Activated CD4-positive, alpha-beta T cell treated with anti-CD3 and anti-CD28 coated beads, Interleukin-2, amount 10 ng/mL, durations not matched to agents 24 days and 14 days (primary cell): ENCODE measurements around the gene RNF166. TPM values are rescaled to one million over a fixed set of nuclear protein-coding genes. Genes with fewer than 3 reads are reported as not detected.

ENCODE experiments used
- DNase-seq: peaks from one replicate; pipeline ENCODE4 v3.0.0; 2022
- H3K27ac Mint-ChIP-seq: one replicate; pipeline ENCODE4 v1.8.0; 2022; ENCODE audit warnings: mild to moderate bottlenecking, mixed read lengths
- H3K27me3 Mint-ChIP-seq: one replicate; pipeline ENCODE4 v1.8.0; 2022; ENCODE audit warnings: mixed read lengths
- H3K36me3 Mint-ChIP-seq: one replicate; pipeline ENCODE4 v1.8.0; 2022; ENCODE audit warnings: low read depth, mild to moderate bottlenecking, mixed read lengths
- H3K4me1 Mint-ChIP-seq: one replicate; pipeline ENCODE4 v1.8.0; 2021; ENCODE audit warnings: mixed read lengths
- H3K4me3 Mint-ChIP-seq: one replicate; pipeline ENCODE4 v1.8.0; 2022; ENCODE audit warnings: mild to moderate bottlenecking, moderate library complexity, mixed read lengths
- H3K9me3 Mint-ChIP-seq: one replicate; pipeline ENCODE4 v1.8.0; 2021; ENCODE audit warnings: mixed read lengths
- intact Hi-C: fragments of 100-400 bp; cut with micrococcal nuclease; formaldehyde crosslinking; loops from one replicate; pipeline ENCODE4 v1.15.1; 2023
- total RNA-seq: library from RNA; stranded (reverse); gene quantifications from 2 replicates; pipeline ENCODE4 v1.2.3, GENCODE V29; 2022

Gene RNF166
- total RNA-seq, 1 donor from 2014 or later, result 47.3 TPM

GRCh38 chr16:88653101-88653500 lies 53.1 kb downstream of the RNF166 start:
- H3K4me1 Mint-ChIP-seq, result peaks cover 15% of the 10 kb centered on the region
- H3K27me3 Mint-ChIP-seq, result no peaks in the 10 kb centered on the region
- no peak overlapping the region for H3K4me3 Mint-ChIP-seq
- no peak overlapping the region for H3K27ac Mint-ChIP-seq
- DNase-seq, result no peak
- intact Hi-C loops, result loop anchor here (5.0 kb wide), 1 partner anchor 129 kb away; no protein-coding TSS in a partner anchor
- H3K36me3 Mint-ChIP-seq, result peaks cover 19% of the 10 kb centered on the region
- H3K9me3 Mint-ChIP-seq, result no peaks in the 10 kb centered on the region

GRCh38 chr16:88652762-88653063 lies 53.5 kb downstream of the RNF166 start:
- Mint-ChIP-seq H3K9me3 (no peaks in the 10 kb centered on the region), H3K4me1 (peaks cover 15% of the 10 kb centered on the region), H3K4me3 (no peak overlapping the region), H3K27ac (no peak overlapping the region), H3K36me3 (peaks cover 19% of the 10 kb centered on the region), H3K27me3 (no peaks in the 10 kb centered on the region)
- no peak for DNase-seq
- intact Hi-C loops, result loop anchor here (5.0 kb wide), 1 partner anchor 130 kb away; no protein-coding TSS in a partner anchor

GRCh38 chr16:88651989-88652761 lies 54.0 kb downstream of the RNF166 start:
- Mint-ChIP-seq H3K27me3 (no peaks in the 10 kb centered on the region), H3K27ac (peak overlapping the region; percentile 96), H3K36me3 (peaks cover 19% of the 10 kb centered on the region), H3K4me1 (peaks cover 15% of the 10 kb centered on the region), H3K9me3 (no peaks in the 10 kb centered on the region), H3K4me3 (peak overlapping the region; percentile 48)
- intact Hi-C loops, result loop anchor here (1.0 to 5.0 kb wide), 7 partner anchors 11 to 130 kb away; partner anchors contain the start of genes MVD and ZC3H18
- no peak for DNase-seq

- Mint-ChIP-seq H3K36me3 (peaks cover 19% of the 10 kb centered on the region), H3K9me3 (no peaks in the 10 kb centered on the region), H3K27ac (peak overlapping the region; percentile 96), H3K4me3 (peak overlapping the region; percentile 90), H3K4me1 (peaks cover 15% of the 10 kb centered on the region), H3K27me3 (no peaks in the 10 kb centered on the region)
- intact Hi-C loops, result loop anchor here (1.0 to 5.0 kb wide), 7 partner anchors 12 to 131 kb away; partner anchors contain the start of genes MVD and ZC3H18
- peak; percentile 94 for DNase-seq
These were observed 54.8 kb downstream of the RNF166 start for GRCh38 chr16:88651276-88651988.

GRCh38 chr16:88650749-88651275 lies 55.4 kb downstream of the RNF166 start, which contains the start of gene CYBA:
CYBA (minus strand) TSS chr16:88651053; CDS start chr16:88651013, 40 bp downstream.
- intact Hi-C loops, result loop anchor here (1.0 to 5.0 kb wide), 7 partner anchors 12 to 131 kb away; partner anchors contain the start of genes MVD and ZC3H18
- Mint-ChIP-seq H3K9me3 (no peaks in the 10 kb centered on the region), H3K36me3 (peaks cover 17% of the 10 kb centered on the region), H3K4me1 (peaks cover 15% of the 10 kb centered on the region), H3K27ac (peak within 1 kb of the TSS; percentile 96), H3K4me3 (peak within 1 kb of the TSS; percentile 90), H3K27me3 (no peaks in the 10 kb centered on the region)
- DNase-seq, result peak; percentile 97

- peaks cover 18% of the 10 kb centered on the region for H3K36me3 Mint-ChIP-seq
- no peaks in the 10 kb centered on the region for H3K9me3 Mint-ChIP-seq
- peak overlapping the region; percentile 96 for H3K27ac Mint-ChIP-seq
- DNase-seq, result peak; percentile 85
- peaks cover 15% of the 10 kb centered on the region for H3K4me1 Mint-ChIP-seq
- H3K27me3 Mint-ChIP-seq, result no peaks in the 10 kb centered on the region
- intact Hi-C loops, result loop anchor here (2.0 to 5.0 kb wide), 4 partner anchors 15 to 132 kb away; partner anchors contain the start of gene ZC3H18
- H3K4me3 Mint-ChIP-seq, result peak overlapping the region; percentile 90
These were observed 56.1 kb downstream of the RNF166 start for GRCh38 chr16:88649924-88650748.

- Mint-ChIP-seq H3K4me1 (peaks cover 15% of the 10 kb centered on the region), H3K27ac (peak overlapping the region; percentile 78)
- intact Hi-C loops, result no loop called here
These were observed 56.8 kb downstream of the RNF166 start for GRCh38 chr16:88649195-88649923.

GRCh38 chr16:88647178-88648070 lies 58.8 kb downstream of the RNF166 start:
- no peaks in the 10 kb centered on the region for H3K9me3 Mint-ChIP-seq
- no peaks in the 10 kb centered on the region for H3K27me3 Mint-ChIP-seq
- intact Hi-C loops, result no loop called here
- peaks cover 15% of the 10 kb centered on the region for H3K4me1 Mint-ChIP-seq
- H3K36me3 Mint-ChIP-seq, result peaks cover 26% of the 10 kb centered on the region
- no peak overlapping the region for H3K4me3 Mint-ChIP-seq
- no peak overlapping the region for H3K27ac Mint-ChIP-seq
- no peak for DNase-seq

More at GRCh38 chr16:88649195-88649923, 56.8 kb downstream of the RNF166 start:
- Mint-ChIP-seq H3K9me3 (no peaks in the 10 kb centered on the region), H3K36me3 (peaks cover 20% of the 10 kb centered on the region), H3K4me3 (peak overlapping the region; percentile 90), H3K27me3 (no peaks in the 10 kb centered on the region)
- no peak for DNase-seq

Other genes with a start within 250 kb of the RNF166 start
- 106 and 118 TPM in 2 replicates for gene ZC3H18, start 136.0 kb downstream of the RNF166 start, total RNA-seq
- not detected in 2 replicates for gene IL17C, start 67.8 kb downstream of the RNF166 start, total RNA-seq
- gene CYBA, start 55.4 kb downstream of the RNF166 start, total RNA-seq, result 222 and 228 TPM in 2 replicates
- 95.7 and 102 TPM in 2 replicates for gene MVD, start 43.3 kb downstream of the RNF166 start, total RNA-seq
- gene SNAI3, start 19.9 kb downstream of the RNF166 start, total RNA-seq, result 3.0 and 3.3 TPM in 2 replicates
- gene CTU2, start 95 bp upstream of the RNF166 start, total RNA-seq, result 68.8 and 69.9 TPM in 2 replicates
- 219 and 226 TPM in 2 replicates for gene PIEZO1, start 78.8 kb upstream of the RNF166 start, total RNA-seq
- gene CDT1, start 97.4 kb upstream of the RNF166 start, total RNA-seq, result 93.2 and 98.3 TPM in 2 replicates
- 312 and 314 TPM in 2 replicates for gene APRT, start 105.5 kb upstream of the RNF166 start, total RNA-seq
- 23.2 and 23.4 TPM in 2 replicates for gene GALNS, start 150.5 kb upstream of the RNF166 start, total RNA-seq
- gene TRAPPC2L, start 150.7 kb upstream of the RNF166 start, total RNA-seq, result 62.1 and 67.1 TPM in 2 replicates
- gene PABPN1L, start 160.3 kb upstream of the RNF166 start, total RNA-seq, result not detected in 2 replicates